Natural killer cell (primary cell): ENCODE measurements around the gene C1orf226. TPM values are rescaled to one million over a fixed set of nuclear protein-coding genes. Genes with fewer than 3 reads are reported as not detected.

ENCODE experiments used
- ATAC-seq, 3 donors: fragments of 150-1000 bp in 2 of 3; fragments of 200-7000 bp in 1 of 3; cut with Tn5 transposase; 1 replicate in 1 of 3; 2 replicates in 2 of 3; pipeline ENCODE4 v1.10.0; 2021; ENCODE audit warnings: mild to moderate bottlenecking in 2 of 3, moderate library complexity in 2 of 3
- DNase-seq, 2 donors: peaks; one replicate each; pipeline versions ENCODE4 v3.0.0 to v3.0.0-alpha.2; 2013 to 2021; ENCODE audit warnings: mixed read lengths in 1 of 2
- H3K27ac ChIP-seq: one replicate; pipeline ENCODE4 v1.5.1; 2013; ENCODE audit warnings: mild to moderate bottlenecking, low read length
- H3K27me3 ChIP-seq: one replicate; pipeline ENCODE4 v1.6.1; 2013; ENCODE audit warnings: low read length; ENCODE audit not compliant: control insufficient read depth, insufficient read depth
- H3K36me3 ChIP-seq: one replicate; pipeline ENCODE4 v1.6.1; 2013; ENCODE audit warnings: low read length; ENCODE audit not compliant: control insufficient read depth, insufficient read depth
- H3K4me1 ChIP-seq: one replicate; pipeline ENCODE4 v1.6.1; 2013; ENCODE audit warnings: low read length; ENCODE audit not compliant: control insufficient read depth, insufficient read depth
- H3K4me3 ChIP-seq: one replicate; pipeline ENCODE4 v1.5.1; 2013; ENCODE audit warnings: low read length
- H3K9me3 ChIP-seq: one replicate; pipeline ENCODE4 v1.6.1; 2013; ENCODE audit warnings: low read length; ENCODE audit not compliant: control insufficient read depth, insufficient read depth
- H3K27ac Mint-ChIP-seq, 2 donors: one replicate each; pipeline ENCODE4 v1.8.0; 2022; ENCODE audit warnings: mild to moderate bottlenecking in 2 of 2, mixed read lengths in 2 of 2, moderate library complexity in 1 of 2
- H3K27me3 Mint-ChIP-seq, 2 donors: one replicate each; pipeline ENCODE4 v1.8.0; 2022; ENCODE audit warnings: low read depth in 2 of 2, mixed read lengths in 2 of 2
- H3K36me3 Mint-ChIP-seq: one replicate; pipeline ENCODE4 v1.8.0; 2022; ENCODE audit warnings: mixed read lengths
- H3K4me1 Mint-ChIP-seq, 2 donors: one replicate each; pipeline ENCODE4 v1.8.0; 2022; ENCODE audit warnings: mixed read lengths in 2 of 2
- H3K4me3 Mint-ChIP-seq: one replicate; pipeline ENCODE4 v1.8.0; 2022; ENCODE audit warnings: mild to moderate bottlenecking, moderate library complexity, mixed read lengths
- H3K9me3 Mint-ChIP-seq, 2 donors: one replicate each; pipeline ENCODE4 v1.8.0; 2022; ENCODE audit warnings: mixed read lengths in 2 of 2
- CTCF ChIP-seq: fragments of 200-600 bp; IDR thresholded peaks from one replicate; pipeline ENCODE4 v1.8.0; 2022; ENCODE audit warnings: antibody characterized with exemption
- WGBS: methylation state at CpG from one replicate; pipeline ENCODE4 v1.1.7; 2013; ENCODE audit warnings: missing lambda C conversion rate; ENCODE audit not compliant: insufficient coverage; 5-methylcytosine and 5-hydroxymethylcytosine counted together
- intact Hi-C: fragments of 100-400 bp; cut with micrococcal nuclease; formaldehyde crosslinking; loops from one replicate; pipeline ENCODE4 v1.14.2; 2022
- total RNA-seq, 4 donors: library from RNA; stranded (reverse); fragments of 120-200 nt in 1 of 4; gene quantifications; one replicate each; pipeline versions ENCODE4 v1.2.3 to v1.2.4, GENCODE V29; 2013 to 2022

Gene C1orf226
- total RNA-seq, 3 donors from 2014 or later (not counting 1 experiment from before 2014, with no cell fraction given), result 0.09 to 0.34 (median 0.13) TPM

- WGBS, result 88% methylated on average over 6 of the region's 6 CpGs
Measured at GRCh38 chr1:162371611-162372010, 9.9 kb upstream of the C1orf226 start.

GRCh38 chr1:162372159-162373071 lies 9.1 kb upstream of the C1orf226 start:
- WGBS, result 40% methylated on average over 12 of the region's 13 CpGs
- peaks cover 11 to 16% of the 10 kb centered on the region in 2 donors for H3K4me1 Mint-ChIP-seq

More at GRCh38 chr1:162371611-162372010, 9.9 kb upstream of the C1orf226 start:
- no peak overlapping the region for H3K27ac Mint-ChIP-seq
- H3K36me3 Mint-ChIP-seq, result no peaks in the 10 kb centered on the region
- Histone ChIP-seq H3K4me3 (no peak overlapping the region), H3K4me1 (peaks cover 13% of the 10 kb centered on the region), H3K9me3 (no peaks in the 10 kb centered on the region), H3K36me3 (no peaks in the 10 kb centered on the region), H3K27me3 (no peaks in the 10 kb centered on the region), H3K27ac (no peak overlapping the region)
- DNase-seq (no peak), ATAC-seq (no peak)
- peaks cover 11 to 16% of the 10 kb centered on the region in 2 donors for H3K4me1 Mint-ChIP-seq
- TF ChIP-seq CTCF, result no peak
- no peaks in the 10 kb centered on the region for H3K9me3 Mint-ChIP-seq
- intact Hi-C loops, result no loop called here
- H3K4me3 Mint-ChIP-seq, result no peak overlapping the region
- no peaks in the 10 kb centered on the region for H3K27me3 Mint-ChIP-seq

GRCh38 chr1:162373072-162373427 lies 8.5 kb upstream of the C1orf226 start:
- no peaks in the 10 kb centered on the region for H3K36me3 Mint-ChIP-seq
- WGBS, result 100% methylated on average over 1 of the region's 1 CpG

More at GRCh38 chr1:162372159-162373071, 9.1 kb upstream of the C1orf226 start:
- Mint-ChIP-seq H3K36me3 (no peaks in the 10 kb centered on the region), H3K27me3 (no peaks in the 10 kb centered on the region), H3K27ac (peak overlapping the region in 1 of 2 donors; percentile 29), H3K9me3 (no peaks in the 10 kb centered on the region), H3K4me3 (no peak overlapping the region)
- Histone ChIP-seq H3K27ac (no peak overlapping the region), H3K4me1 (peaks cover 13% of the 10 kb centered on the region), H3K4me3 (no peak overlapping the region), H3K9me3 (no peaks in the 10 kb centered on the region), H3K27me3 (no peaks in the 10 kb centered on the region), H3K36me3 (no peaks in the 10 kb centered on the region)
- no peak for TF ChIP-seq CTCF
- DNase-seq (no peak), ATAC-seq (peak in 2 of 3 donors; percentile 31 to 47)
- intact Hi-C loops, result no loop called here

More at GRCh38 chr1:162373072-162373427, 8.5 kb upstream of the C1orf226 start:
- Mint-ChIP-seq H3K4me3 (no peak overlapping the region), H3K4me1 (peaks cover 11 to 16% of the 10 kb centered on the region in 2 donors), H3K27ac (no peak overlapping the region), H3K27me3 (no peaks in the 10 kb centered on the region), H3K9me3 (no peaks in the 10 kb centered on the region)
- no peak for TF ChIP-seq CTCF
- ATAC-seq (no peak), DNase-seq (no peak)
- Histone ChIP-seq H3K4me3 (no peak overlapping the region), H3K27ac (no peak overlapping the region), H3K36me3 (no peaks in the 10 kb centered on the region), H3K4me1 (peaks cover 13% of the 10 kb centered on the region), H3K27me3 (no peaks in the 10 kb centered on the region), H3K9me3 (no peaks in the 10 kb centered on the region)
- intact Hi-C loops, result no loop called here
